K562 (cell line): Measurements from ENCODE around the gene CACNG7. TPM values are rescaled to one million over a fixed set of nuclear protein-coding genes. Genes with fewer than 3 reads are reported as not detected.

Experiments
- ATAC-seq: fragments of 200-7000 bp; cut with Tn5 transposase; 3 replicates; pipeline ENCODE4 v1.9.1; 2020; ENCODE audit warnings: moderate library complexity
- BruUV-seq: library from RNA; stranded (reverse); fragments of 400-500 nt; replicated peaks from 2 replicates; lab custom pipeline; 2021; lab: Mats Ljungman, UMichigan
- CTCF ChIA-PET: fragments of 300-600 bp; formaldehyde crosslinking; extraction: SDS; loops from one replicate; lab custom pipeline; 2021; ENCODE audit warnings: low intra/inter-chr PET ratio; lab: Yijun Ruan, JAX
- POLR2A ChIA-PET: fragments of 300-600, 350-650 bp; sonication (Branson Sonifier 250); formaldehyde crosslinking; extraction: SDS; loops from one replicate; lab custom pipeline; 2021; ENCODE audit warnings: antibody characterized with exemption, inconsistent platforms; lab: Yijun Ruan, JAX
- DNase-seq, 4 experiments: peaks; one replicate each; pipeline versions ENCODE4 v3.0.0 to v3.0.0-alpha.2; 2011 to 2018; ENCODE audit warnings: low spot score in 3 of 4, mixed read lengths in 3 of 4; ENCODE audit errors: extremely low read depth in 1 of 4
- FAIRE-seq: peaks from 2 replicates; lab custom pipeline; 2011; peaks lifted over from hg19 to GRCh38; lab: Jason Lieb, UNC
- H2AFZ ChIP-seq: 2 replicates; pipeline ENCODE4 v1.6.0; 2011; ENCODE audit warnings: low read depth, low read length, control low read depth, inconsistent platforms
- H3K27ac ChIP-seq: fragments of 200-600 bp; 3 replicates; pipeline ENCODE4 v1.8.0; 2011; ENCODE audit warnings: low read depth, mild to moderate bottlenecking, control low read depth, inconsistent platforms, low read length, moderate library complexity, mixed read lengths; ENCODE audit errors: extremely low read depth
- H3K27me3 ChIP-seq, 2 experiments: fragments of 300-600 bp in 1 of 2; 2 replicates in 1 of 2; 3 replicates in 1 of 2; pipeline versions ENCODE4 v1.6.0 to v1.8.0; 2011; ENCODE audit warnings: inconsistent platforms in 2 of 2, low read length in 2 of 2, mild to moderate bottlenecking in 1 of 2, mixed read lengths in 1 of 2, moderate library complexity in 1 of 2; ENCODE audit not compliant: control insufficient read depth in 2 of 2, insufficient read depth in 2 of 2
- H3K36me3 ChIP-seq: fragments of 300-600 bp; 3 replicates; pipeline ENCODE4 v1.8.0; 2011; ENCODE audit warnings: mild to moderate bottlenecking, low read length, inconsistent platforms; ENCODE audit not compliant: control insufficient read depth, insufficient read depth
- H3K4me1 ChIP-seq, 2 experiments: fragments of 200-600 bp in 1 of 2; replicated peaks in 1 of 2; 2 replicates in 1 of 2; 3 replicates in 1 of 2; pipeline versions ENCODE4 v1.5.1 to v1.8.0; 2011; ENCODE audit warnings: inconsistent platforms in 2 of 2, low read length in 2 of 2, mild to moderate bottlenecking in 1 of 2, mixed read lengths in 1 of 2, moderate library complexity in 1 of 2; ENCODE audit not compliant: control insufficient read depth in 2 of 2, insufficient read depth in 2 of 2
- H3K4me2 ChIP-seq: 2 replicates; pipeline ENCODE4 v1.6.1; 2011; ENCODE audit warnings: low read length, control low read depth, inconsistent platforms, mixed read lengths; ENCODE audit not compliant: insufficient read depth
- H3K4me3 ChIP-seq: fragments of 200-600 bp; sonication (generic), shearing (Covaris generic); 2 replicates; pipeline ENCODE4 v1.5.1; 2016; ENCODE audit warnings: control low read depth, inconsistent platforms
- H3K79me2 ChIP-seq: fragments of 200-600 bp; 3 replicates; pipeline ENCODE4 v1.8.0; 2011; ENCODE audit warnings: low read length, inconsistent platforms; ENCODE audit not compliant: control insufficient read depth, insufficient read depth
- H3K9ac ChIP-seq, 2 experiments: 2 replicates each; pipeline versions ENCODE4 v1.6.0 to v1.6.1; 2011; ENCODE audit warnings: low read depth in 2 of 2, low read length in 2 of 2, control low read depth in 1 of 2, inconsistent platforms in 1 of 2, mild to moderate bottlenecking in 1 of 2, mixed read lengths in 1 of 2; ENCODE audit not compliant: insufficient read depth in 1 of 2
- H3K9me1 ChIP-seq: one replicate; pipeline ENCODE4 v1.6.0; 2011; ENCODE audit warnings: inconsistent platforms, mild to moderate bottlenecking, low read length, moderate library complexity; ENCODE audit not compliant: control insufficient read depth, insufficient read depth
- H3K9me3 ChIP-seq: replicated peaks from 2 replicates; pipeline ENCODE4 v1.5.1; 2011; ENCODE audit warnings: low read depth, low read length, inconsistent platforms; ENCODE audit not compliant: control insufficient read depth, insufficient read depth
- H4K20me1 ChIP-seq: replicated peaks from 2 replicates; pipeline ENCODE4 v1.6.1; 2011; ENCODE audit warnings: low read length, inconsistent platforms, mixed read lengths; ENCODE audit not compliant: control insufficient read depth, insufficient read depth
- CHCHD3 ChIP-seq: fragments of 250-450 bp; sonication (Bioruptor Pico); IDR thresholded peaks from 2 replicates; pipeline ENCODE4 v2.1.2; 2022; ENCODE audit warnings: mild to moderate bottlenecking
- EZH2 ChIP-seq: IDR thresholded peaks from 2 replicates; pipeline ENCODE4 v1.6.1; 2012; ENCODE audit warnings: low read depth, mild to moderate bottlenecking, inconsistent platforms, low read length, borderline replicate concordance
- HEY1 ChIP-seq: fragments of 250-450 bp; sonication (Bioruptor Pico); IDR thresholded peaks from 2 replicates; pipeline ENCODE4 v1.5.0; 2020; ENCODE audit warnings: mild to moderate bottlenecking, moderate library complexity, borderline replicate concordance
- MCM7 ChIP-seq, 2 experiments: fragments of 450-650 bp; IDR thresholded peaks; 2 replicates each; pipeline ENCODE4 v1.6.1; 2016 to 2018
- PCBP1 ChIP-seq: fragments of 200-400 bp; formaldehyde crosslinking; IDR thresholded peaks from 2 replicates; pipeline ENCODE4 v1.6.1; 2018; ENCODE audit warnings: mild to moderate bottlenecking, low read depth, low read length; ENCODE audit not compliant: poor library complexity, severe bottlenecking
- ZNF24 ChIP-seq: fragments of 450-650 bp; IDR thresholded peaks from 2 replicates; pipeline ENCODE4 v1.6.1; 2016
- WGBS: fragments of 100-300 bp; shearing (Covaris generic); methylation state at CpG from one replicate; pipeline ENCODE4 v1.1.6; 2016; ENCODE audit warnings: low coverage, mixed read lengths; ENCODE audit not compliant: insufficient coverage; ENCODE audit errors: missing lambda C conversion rate; 5-methylcytosine and 5-hydroxymethylcytosine counted together
- in situ Hi-C: fragments of 300-500 bp; cut with MboI; formaldehyde crosslinking; loops from 4 replicates; pipeline ENCODE4 v1.15.0; 2018; ENCODE audit warnings: inconsistent platforms, mixed read lengths
- intact Hi-C: fragments of 100-400 bp; cut with micrococcal nuclease; formaldehyde crosslinking; loops from 2 replicates; pipeline ENCODE4 v1.14.2; 2022
- polyA plus RNA-seq, 8 experiments: library from polyadenylated mRNA; depleted of rRNA in 4 of 8; stranded (reverse) in 5 of 8; unstranded in 3 of 8; fragments of >200 nt; fragmentation: Nextera tagmentation in 2 of 8; fragmentation: Illumina TruSeq in 1 of 8; extraction: Ambion mirVana in 2 of 8; extraction: Trizol in 1 of 8; gene quantifications; 2 replicates each; pipeline versions ENCODE4 v1.2.1 to v1.2.3, GENCODE V29; 2011 to 2014; ENCODE audit warnings: inconsistent platforms in 1 of 8, missing spikeins in 1 of 8
- total RNA-seq, 7 experiments: library from RNA; depleted of rRNA in 6 of 7; stranded (reverse); fragments of >200 nt in 6 of 7; fragmentation: Illumina TruSeq in 2 of 7; extraction: Trizol in 2 of 7; gene quantifications; 2 replicates each; pipeline versions ENCODE4 v1.2.1 to v1.2.3, GENCODE V29; 2011 to 2021; ENCODE audit warnings: low replicate concordance in 1 of 7
- TF ChIP-seq, protein P1 (sequence below): fragments of 450-650 bp; IDR thresholded peaks from 2 replicates; pipeline ENCODE4 v1.6.1; 2016; ENCODE audit warnings: antibody characterized with exemption

CACNG7 gene
- total and polyA plus RNA-seq, 9 of the 15 experiments (the other 6 are each of a cell fraction or from before 2014, with no cell fraction given), result not detected

GRCh38 chr19:53883741-53884140, 25.3 kb upstream of the CACNG7 start:
- Histone ChIP-seq H4K20me1 (no peaks in the 10 kb centered on the region), H3K79me2 (no peaks in the 10 kb centered on the region), H3K4me2 (no peak overlapping the region), H3K9me3 (no peaks in the 10 kb centered on the region), H2AFZ (no peak overlapping the region), H3K4me3 (no peak overlapping the region), H3K27ac (no peak overlapping the region), H3K27me3 (peaks cover 15 to 17% of the 10 kb centered on the region in 2 experiments; a peak in 4 of 5 replicates), H3K36me3 (no peaks in the 10 kb centered on the region), H3K9me1 (no peaks in the 10 kb centered on the region), H3K9ac (no peak overlapping the region), H3K4me1 (peaks cover 0 to 36% of the 10 kb centered on the region in 2 experiments; a peak in 3 of 5 replicates)
- DNase-seq (no peak), FAIRE-seq (no peak), ATAC-seq (no peak)
- POLR2A ChIA-PET, result interaction anchor here (0.6 to 1.5 kb wide), 3 partner anchors 14 to 177 kb away, joined by 3 read pairs; partner anchors contain the start of gene MYADM
- intact Hi-C loops, result no loop called here
- in situ Hi-C loops, result no loop called here
- WGBS, result 17% methylated on average over 11 of the region's 11 CpGs
- BruUV-seq, result no TSS peak
- CTCF ChIA-PET, result no interaction called here
- TF ChIP-seq PCBP1, result no peak
- TF ChIP-seq MCM7 (IDR thresholded peaks at IDR 0.05), result 0 out of 4 replicates have a peak, but pooled peaks of 1 of the 2 experiments have one; percentile 47
- no peak for TF ChIP-seq CHCHD3 (CRISPR knock-in tag)
- TF ChIP-seq, protein P1, sequence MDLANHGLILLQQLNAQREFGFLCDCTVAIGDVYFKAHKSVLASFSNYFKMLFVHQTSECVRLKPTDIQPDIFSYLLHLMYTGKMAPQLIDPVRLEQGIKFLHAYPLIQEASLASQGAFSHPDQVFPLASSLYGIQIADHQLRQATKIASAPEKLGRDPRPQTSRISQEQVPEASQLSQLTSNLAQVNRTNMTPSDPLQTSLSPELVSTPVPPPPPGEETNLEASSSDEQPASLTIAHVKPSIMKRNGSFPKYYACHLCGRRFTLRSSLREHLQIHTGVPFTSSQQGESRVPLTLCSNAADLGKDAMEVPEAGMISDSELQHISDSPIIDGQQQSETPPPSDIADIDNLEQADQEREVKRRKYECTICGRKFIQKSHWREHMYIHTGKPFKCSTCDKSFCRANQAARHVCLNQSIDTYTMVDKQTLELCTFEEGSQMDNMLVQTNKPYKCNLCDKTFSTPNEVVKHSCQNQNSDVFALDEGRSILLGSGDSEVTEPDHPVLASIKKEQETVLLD, result no peak
- TF ChIP-seq EZH2, result 0 out of 2 replicates have a peak, but pooled peaks have one; percentile 68
- TF ChIP-seq HEY1 (CRISPR knock-in tag), result no peak
- no peak for TF ChIP-seq ZNF24
